Transverse colon (tissue), 3 donors: Measurements from ENCODE around the gene SLC16A4.

ENCODE experiments used
- POLR2A ChIP-seq: fragments of 450-650 bp; IDR thresholded peaks from one replicate; pipeline ENCODE4 v1.6.1; 2016; ENCODE audit warnings: antibody characterized with exemption, mild to moderate bottlenecking, moderate library complexity
- POLR2AphosphoS5 ChIP-seq, 3 donors: sonication (generic); formaldehyde crosslinking; IDR thresholded peaks; one replicate each; pipeline ENCODE4 v1.6.1; 2016; ENCODE audit warnings: antibody characterized with exemption in 3 of 3

DNA sequence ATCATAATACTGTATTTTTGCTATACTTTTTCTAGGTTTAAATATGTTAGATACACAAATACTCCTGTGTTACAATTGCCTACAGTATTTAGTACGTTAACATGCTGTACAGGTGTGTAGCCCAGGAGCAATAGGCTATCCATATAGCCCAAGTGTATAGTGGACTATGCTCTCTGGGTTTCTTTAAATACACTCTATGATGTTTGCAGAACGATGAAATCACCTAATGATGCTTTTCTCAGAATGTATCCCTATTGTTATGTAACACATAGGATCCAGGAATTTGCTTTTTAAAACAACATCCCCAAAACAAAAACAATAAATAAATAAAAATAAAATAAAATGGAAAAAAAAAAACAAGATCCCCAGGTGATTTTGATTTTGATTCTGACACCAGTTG, 69.8 kb downstream of the SLC16A4 start:
- TF ChIP-seq POLR2A (no peak), POLR2AphosphoS5 (IDR thresholded peaks at IDR 0.05) (no peak)
